GM04503 (cell line): Measurements from ENCODE around the gene SMARCC2.
A peak's percentile ranks its signal among the peaks of the same experiment; 100 is the strongest.
"Not testable (repeated sequence)": the region's sequence is repeated elsewhere in the genome, so short reads cannot be mapped to it uniquely, and the experiment has no call there.

Source experiments
- DNase-seq: peaks from one replicate; pipeline ENCODE4 v3.0.0-alpha.2; 2012; ENCODE audit warnings: low read depth

Gene SMARCC2

DNA sequence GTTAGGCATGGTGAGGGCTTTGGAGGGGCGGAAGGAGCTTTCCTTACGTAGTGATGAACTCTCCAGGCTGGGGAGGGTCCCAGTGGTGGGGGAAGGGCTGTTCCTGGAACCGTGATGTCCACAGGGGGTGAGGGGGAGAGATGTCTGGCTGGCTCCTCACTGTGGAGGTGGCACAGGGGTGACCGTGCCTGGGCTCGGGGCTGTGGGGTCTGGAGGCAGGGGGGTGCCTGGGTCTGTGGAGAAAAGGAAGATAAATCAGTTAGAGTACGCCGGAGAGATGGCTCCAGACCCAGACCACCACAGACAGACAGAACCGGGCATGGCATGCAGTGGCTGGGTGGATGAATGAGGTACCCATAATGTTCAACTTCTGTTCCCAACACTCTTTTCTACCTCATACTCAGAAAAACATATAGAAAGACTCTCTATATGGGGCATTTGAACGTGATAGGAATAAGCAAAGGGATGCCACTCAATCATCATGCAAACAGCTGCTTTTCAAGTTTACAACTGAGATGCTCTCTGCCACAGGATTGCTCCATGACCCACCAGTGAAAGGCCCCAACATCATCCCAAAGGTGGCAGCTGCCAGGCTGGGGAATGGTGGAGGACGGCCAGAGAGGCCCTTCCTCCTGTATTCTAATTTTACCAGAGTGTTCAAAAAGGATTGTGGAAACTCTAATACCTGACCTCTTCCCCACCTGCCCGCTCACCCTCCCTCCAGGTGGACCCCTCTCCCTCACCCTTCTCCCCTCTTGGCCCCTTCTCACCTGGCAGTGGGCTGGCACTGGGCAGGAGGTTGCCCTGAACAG, 25.5 kb downstream of the SMARCC2 start:
- DNase-seq: no peak

- no peak for DNase-seq
Measured at GRCh38 chr12:56162468-56163290, 26.6 kb downstream of the SMARCC2 start.

- DNase-seq: no peak
Measured at GRCh38 chr12:56161690-56162351, 27.5 kb downstream of the SMARCC2 start.

DNA sequence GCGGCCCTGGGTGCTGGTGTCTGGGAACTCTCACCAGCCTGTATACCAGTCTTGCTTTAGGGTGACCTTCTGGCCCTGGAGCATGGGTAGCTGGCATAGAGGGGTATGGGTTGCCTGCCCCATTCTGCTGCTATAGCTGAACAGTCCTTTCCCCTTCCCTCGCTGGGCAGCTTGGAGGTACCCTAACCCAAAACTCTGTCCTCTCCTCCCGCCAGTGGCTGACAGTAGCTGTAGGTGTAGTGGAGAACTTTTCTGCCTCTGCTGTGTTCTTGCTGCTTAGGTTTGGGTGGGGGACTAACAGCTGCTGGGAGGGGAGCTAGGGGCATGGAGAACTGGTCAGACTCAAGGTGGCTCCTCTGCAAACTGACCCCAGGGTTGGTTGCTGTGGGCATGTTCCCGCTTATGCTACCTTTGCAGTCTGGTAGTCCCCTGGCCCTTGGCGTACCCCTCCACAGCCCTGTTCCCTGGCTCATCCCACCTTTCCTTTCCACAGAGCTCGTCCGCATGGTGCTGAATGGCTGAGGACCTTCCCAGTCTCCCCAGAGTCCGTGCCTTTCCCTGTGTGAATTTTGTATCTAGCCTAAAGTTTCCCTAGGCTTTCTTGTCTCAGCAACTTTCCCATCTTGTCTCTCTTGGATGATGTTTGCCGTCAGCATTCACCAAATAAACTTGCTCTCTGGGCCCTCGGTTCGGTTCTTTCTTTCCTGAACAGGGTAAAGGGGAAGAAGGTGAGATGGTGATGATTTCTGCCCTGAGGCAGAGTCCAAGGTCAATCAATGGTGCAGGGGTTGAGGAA, 28.2 kb downstream of the SMARCC2 start:
- DNase-seq: no peak

- no peak for DNase-seq
Measured at GRCh38 chr12:56160193-56160763, 29.0 kb downstream of the SMARCC2 start.

DNA sequence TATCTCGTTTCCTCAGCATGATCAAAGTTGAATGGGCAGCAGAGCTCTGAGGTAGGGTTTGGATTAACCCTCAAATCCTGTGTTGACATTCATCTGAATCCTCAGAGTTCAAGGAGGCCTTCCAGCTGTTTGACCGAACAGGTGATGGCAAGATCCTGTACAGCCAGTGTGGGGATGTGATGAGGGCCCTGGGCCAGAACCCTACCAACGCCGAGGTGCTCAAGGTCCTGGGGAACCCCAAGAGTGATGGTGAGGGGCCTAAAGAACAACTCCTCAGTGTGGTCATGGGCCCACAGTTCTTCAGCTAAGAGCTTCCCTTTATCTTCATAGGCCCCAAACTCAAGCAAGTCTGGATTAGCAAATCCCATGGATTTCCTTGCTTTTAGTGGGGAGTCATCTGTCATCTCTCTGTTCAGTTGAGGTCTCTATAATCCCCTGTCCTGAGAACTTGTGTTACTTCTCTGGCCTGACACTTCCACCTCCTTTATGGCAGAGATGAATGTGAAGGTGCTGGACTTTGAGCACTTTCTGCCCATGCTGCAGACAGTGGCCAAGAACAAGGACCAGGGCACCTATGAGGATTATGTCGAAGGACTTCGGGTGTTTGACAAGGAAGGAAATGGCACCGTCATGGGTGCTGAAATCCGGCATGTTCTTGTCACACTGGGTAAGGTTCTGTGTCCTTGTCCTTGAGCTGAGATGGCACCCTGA, 29.6 kb downstream of the SMARCC2 start:
- no peak for DNase-seq

- DNase-seq: peak; percentile 31
Measured at GRCh38 chr12:56158926-56159461, 30.3 kb downstream of the SMARCC2 start.

DNA sequence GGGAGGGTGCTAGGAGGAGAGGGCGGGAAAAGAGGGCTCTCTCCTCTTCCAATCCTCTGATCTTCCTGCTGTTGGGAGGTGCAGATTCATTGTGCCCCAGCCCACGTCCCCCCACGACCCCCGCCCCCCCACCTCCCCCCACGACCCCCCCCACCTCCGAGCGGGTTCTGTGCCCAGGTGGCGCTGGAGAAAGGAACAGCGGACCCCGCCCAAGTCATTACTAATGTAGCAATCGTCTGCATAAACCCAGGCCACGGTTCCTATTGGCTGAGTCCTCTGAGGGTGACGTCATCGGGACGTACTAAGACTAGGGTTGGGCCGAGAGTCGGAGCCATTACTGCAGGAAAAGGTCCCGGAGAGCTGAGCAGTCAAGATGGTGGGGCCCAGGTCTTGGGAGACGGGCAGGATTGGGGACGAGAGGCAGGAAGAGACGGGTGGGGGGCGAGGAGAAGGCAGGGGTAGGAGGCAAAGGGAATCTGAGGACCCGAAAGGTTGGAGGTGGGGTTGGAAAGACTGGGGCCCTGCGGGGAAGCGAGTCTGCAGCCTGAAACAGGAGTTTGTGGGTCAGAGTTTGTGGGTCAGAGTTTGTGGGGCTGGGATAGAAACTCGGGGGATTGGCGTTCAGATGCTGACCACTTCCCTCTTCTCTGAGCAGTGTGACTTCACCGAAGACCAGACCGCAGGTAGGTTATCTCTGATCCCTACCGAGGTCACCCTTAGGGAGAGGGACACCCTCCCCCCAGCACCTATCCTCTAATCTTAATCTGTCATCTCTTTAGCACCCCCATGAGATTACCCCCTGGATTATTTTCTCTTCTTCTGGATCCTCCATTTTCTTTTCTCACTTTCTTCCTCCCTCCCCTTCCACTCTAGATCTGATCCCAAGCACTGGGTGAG, 31.0 kb downstream of the SMARCC2 start, which contains the start of gene MYL6:
TSS of gene MYL6 (plus strand) at position 331 of the 897 bp plus-strand sequence. CDS start at position 374, 43 bp downstream.
- DNase-seq: peak; percentile 85

DNA sequence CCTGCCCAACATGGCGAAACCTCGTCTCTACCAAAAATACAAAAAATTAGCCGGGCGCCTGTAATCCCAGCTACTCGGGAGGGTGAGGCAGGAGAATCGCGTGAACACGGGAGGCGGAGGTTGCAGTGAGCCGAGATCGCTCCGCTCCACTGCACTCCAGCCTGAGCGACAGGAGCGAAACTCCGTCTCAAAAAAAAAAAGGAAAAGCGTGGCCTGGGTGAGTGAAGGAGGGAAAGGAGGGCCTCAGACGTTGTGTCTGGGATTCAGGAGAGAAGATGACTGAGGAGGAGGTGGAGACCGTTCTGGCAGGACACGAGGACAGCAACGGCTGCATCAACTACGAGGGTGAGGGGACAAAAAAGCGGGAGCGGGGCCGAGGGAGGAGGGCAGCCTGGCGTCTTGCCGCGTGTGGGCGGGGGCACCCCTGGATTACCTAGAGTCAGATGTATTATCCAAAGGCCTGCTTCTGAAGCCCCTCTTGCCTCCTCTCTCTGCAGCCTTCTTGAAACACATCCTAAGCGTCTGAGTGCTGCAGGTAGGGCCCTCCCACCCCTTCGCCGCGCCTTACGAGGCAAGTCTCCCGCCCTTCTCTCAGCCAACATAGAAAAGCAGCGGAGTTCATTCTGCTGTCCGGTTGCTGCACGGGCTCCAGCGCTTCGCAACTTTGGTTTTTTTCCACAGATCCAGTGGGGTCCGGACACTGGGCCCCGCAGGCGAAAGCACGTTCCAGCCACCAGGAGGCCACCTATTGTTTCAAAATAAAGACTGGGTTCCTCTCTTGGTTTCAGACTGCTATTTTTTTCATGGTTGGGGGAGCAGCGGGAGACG, 31.9 kb downstream of the SMARCC2 start:
- DNase-seq: peak; percentile 54

GRCh38 chr12:56156464-56157200, 32.7 kb downstream of the SMARCC2 start:
- not testable (repeated sequence) for DNase-seq

DNA sequence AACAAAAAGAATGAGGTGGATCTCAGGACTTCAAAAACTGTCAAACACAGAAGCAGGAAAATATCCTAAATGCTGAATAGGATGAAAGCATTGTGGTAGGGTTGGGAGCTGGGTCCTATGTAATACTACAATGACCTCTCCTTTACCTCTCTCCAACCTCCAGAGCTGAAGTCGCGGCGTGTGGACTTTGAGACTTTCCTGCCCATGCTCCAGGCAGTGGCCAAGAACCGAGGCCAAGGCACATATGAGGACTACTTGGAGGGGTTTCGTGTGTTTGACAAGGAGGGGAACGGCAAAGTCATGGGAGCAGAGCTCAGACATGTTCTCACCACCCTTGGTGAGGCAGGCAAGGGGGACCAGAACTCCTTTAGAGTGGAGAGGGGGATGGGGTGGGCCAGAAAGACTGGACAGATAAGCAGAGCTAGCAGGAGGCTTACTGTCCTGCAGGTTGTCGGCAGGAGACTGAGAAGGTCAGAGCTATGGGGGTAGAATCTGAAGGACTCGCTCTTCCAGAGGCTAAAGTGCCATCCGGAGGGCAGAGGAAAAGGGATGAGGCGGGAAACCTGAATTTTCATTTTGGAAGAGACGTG, 33.9 kb downstream of the SMARCC2 start:
- no peak for DNase-seq

DNA sequence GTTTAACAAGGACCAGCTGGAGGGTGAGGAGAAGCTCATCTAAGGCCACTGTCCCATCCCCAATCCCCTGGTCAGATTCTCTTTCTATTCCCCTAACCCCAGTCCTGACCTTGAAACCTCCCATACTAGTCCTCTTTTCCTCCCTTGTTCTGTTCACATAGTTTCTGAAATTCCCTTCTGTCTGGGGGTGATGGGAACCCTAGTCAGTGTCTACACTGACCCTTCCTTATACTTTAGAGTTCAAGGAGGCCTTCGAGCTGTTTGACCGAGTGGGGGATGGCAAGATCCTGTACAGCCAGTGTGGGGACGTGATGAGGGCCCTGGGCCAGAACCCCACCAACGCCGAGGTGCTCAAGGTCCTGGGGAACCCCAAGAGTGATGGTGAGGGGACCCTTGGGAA, 34.5 kb downstream of the SMARCC2 start:
- DNase-seq: no peak

GRCh38 chr12:56154246-56154771, 35.0 kb downstream of the SMARCC2 start:
- no peak for DNase-seq

GRCh38 chr12:56153678-56154065, 35.6 kb downstream of the SMARCC2 start:
- DNase-seq: no peak

- no peak for DNase-seq
Measured at GRCh38 chr12:56152756-56153677, 36.3 kb downstream of the SMARCC2 start.
